Breast epithelium (tissue), 4 donors: ENCODE data around the gene TEPSIN. TPM values are rescaled to one million over a fixed set of nuclear protein-coding genes. Genes with fewer than 3 reads are reported as not detected.

Source experiments
- DNase-seq, 2 donors: peaks; one replicate each; pipeline ENCODE4 v3.0.0-alpha.2; 2019; ENCODE audit warnings: low spot score in 2 of 2
- H3K27ac ChIP-seq, 2 donors: fragments of 200-600 bp; sonication (generic) in 1 of 2; one replicate each; pipeline ENCODE4 v1.5.1; 2016 to 2019; ENCODE audit warnings: mild to moderate bottlenecking in 1 of 2
- H3K27me3 ChIP-seq, 2 donors: fragments of 200-600 bp; sonication (generic) in 1 of 2; one replicate each; pipeline versions ENCODE4 v1.5.1 to v1.6.0; 2017 to 2019; ENCODE audit warnings: control low read depth in 1 of 2, mild to moderate bottlenecking in 1 of 2
- H3K36me3 ChIP-seq: fragments of 200-600 bp; one replicate; pipeline ENCODE4 v1.5.1; 2019
- H3K4me1 ChIP-seq, 2 donors: fragments of 200-600 bp; sonication (generic); one replicate each; pipeline ENCODE4 v1.5.1; 2016 to 2019; ENCODE audit warnings: control low read depth in 1 of 2
- H3K4me3 ChIP-seq, 3 donors: fragments of 200-600 bp; sonication (generic); 1 replicate in 2 of 3; 2 replicates in 1 of 3; pipeline ENCODE4 v1.5.1; 2016 to 2019; ENCODE audit warnings: mild to moderate bottlenecking in 3 of 3, moderate library complexity in 2 of 3
- H3K9me3 ChIP-seq, 2 donors: fragments of 200-600 bp; sonication (generic) in 1 of 2; one replicate each; pipeline ENCODE4 v1.5.1; 2016 to 2019; ENCODE audit warnings: control low read depth in 1 of 2
- CTCF ChIP-seq, 3 donors: fragments of 450-650 bp; IDR thresholded peaks; one replicate each; pipeline ENCODE4 v1.5.1; 2016 to 2017; ENCODE audit warnings: antibody characterized with exemption in 3 of 3, mild to moderate bottlenecking in 3 of 3, moderate library complexity in 3 of 3
- POLR2A ChIP-seq: fragments of 450-650 bp; IDR thresholded peaks from one replicate; pipeline ENCODE4 v1.6.1; 2016; ENCODE audit warnings: antibody characterized with exemption, mild to moderate bottlenecking, moderate library complexity
- POLR2AphosphoS5 ChIP-seq, 3 donors: sonication (generic); formaldehyde crosslinking; IDR thresholded peaks; one replicate each; pipeline ENCODE4 v1.6.1; 2017; ENCODE audit warnings: antibody characterized with exemption in 3 of 3
- intact Hi-C: fragments of 100-400 bp; cut with DNase I; formaldehyde crosslinking; loops from one replicate; pipeline ENCODE4 v1.15.1; 2023; ENCODE audit warnings: low total_unique reads
- total RNA-seq, 3 donors: library from RNA; depleted of rRNA; stranded (reverse); fragments of >200 nt; gene quantifications; one replicate each; pipeline ENCODE4 v1.1.0, GENCODE V29; 2016

The TEPSIN gene
- total RNA-seq, 3 donors from 2014 or later = 33.9 to 54.3 (median 36.4) TPM

DNA sequence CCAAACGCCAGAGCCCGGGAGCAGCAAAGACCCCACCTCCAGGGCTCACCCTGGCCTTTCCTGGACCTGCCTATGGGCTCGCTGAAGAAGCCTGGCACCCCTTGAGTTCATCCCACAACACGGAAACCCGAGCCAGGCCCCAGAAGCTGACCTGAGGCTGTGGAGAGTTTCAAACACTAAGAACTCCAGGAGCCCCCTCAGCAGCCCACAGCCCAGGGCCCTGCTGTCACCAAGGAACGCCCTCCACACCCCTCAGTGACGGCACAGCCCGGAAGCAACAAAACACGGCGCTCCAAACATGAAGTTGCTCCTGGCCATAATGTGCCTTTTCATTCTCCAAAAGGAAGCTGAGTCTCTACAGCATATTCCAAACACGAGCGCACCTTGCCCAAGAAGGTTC lies 47.0 kb upstream of the TEPSIN start:
- H3K4me1 ChIP-seq = no peaks in the 10 kb centered on the region
- TF ChIP-seq CTCF (IDR thresholded peaks at IDR 0.05) = no peak
- no peak for TF ChIP-seq POLR2A
- TF ChIP-seq POLR2AphosphoS5 (IDR thresholded peaks at IDR 0.05) = no peak
- peak overlapping the region; percentile 29 to 63 (median 38) for H3K4me3 ChIP-seq
- intact Hi-C loops = no loop called here
- H3K27me3 ChIP-seq = no peaks in the 10 kb centered on the region
- no peak for DNase-seq
- no peaks in the 10 kb centered on the region for H3K36me3 ChIP-seq
- H3K27ac ChIP-seq = peak overlapping the region; percentile 31 to 85
- H3K9me3 ChIP-seq = no peaks in the 10 kb centered on the region

GRCh38 chr17:81285179-81285878 lies 46.5 kb upstream of the TEPSIN start:
- H3K27ac ChIP-seq = peak overlapping the region; percentile 31 to 85
- no peaks in the 10 kb centered on the region for H3K36me3 ChIP-seq

GRCh38 chr17:81282876-81283275 lies 44.0 kb upstream of the TEPSIN start:
- TF ChIP-seq POLR2A (no peak), POLR2AphosphoS5 (IDR thresholded peaks at IDR 0.05) (no peak), CTCF (IDR thresholded peaks at IDR 0.05) (no peak)
- intact Hi-C loops = no loop called here
- H3K27me3 ChIP-seq = no peaks in the 10 kb centered on the region
- no peak overlapping the region for H3K4me3 ChIP-seq
- no peaks in the 10 kb centered on the region for H3K36me3 ChIP-seq
- no peak for DNase-seq
- H3K27ac ChIP-seq = no peak overlapping the region
- H3K4me1 ChIP-seq = no peaks in the 10 kb centered on the region
- H3K9me3 ChIP-seq = no peaks in the 10 kb centered on the region

More at GRCh38 chr17:81285179-81285878, 46.5 kb upstream of the TEPSIN start:
- Histone ChIP-seq H3K4me3 (peak overlapping the region; percentile 29 to 63 (median 38)), H3K9me3 (no peaks in the 10 kb centered on the region), H3K27me3 (no peaks in the 10 kb centered on the region), H3K4me1 (no peaks in the 10 kb centered on the region)
- TF ChIP-seq POLR2A = no peak
- TF ChIP-seq POLR2AphosphoS5 (IDR thresholded peaks at IDR 0.05) = peak in 1 of 3 donors; percentile 14
- DNase-seq = no peak
- intact Hi-C loops = no loop called here

- Histone ChIP-seq H3K4me3 (no peak overlapping the region), H3K27ac (no peak overlapping the region), H3K4me1 (no peaks in the 10 kb centered on the region), H3K27me3 (no peaks in the 10 kb centered on the region), H3K36me3 (no peaks in the 10 kb centered on the region), H3K9me3 (no peaks in the 10 kb centered on the region)
- TF ChIP-seq POLR2A (no peak), CTCF (IDR thresholded peaks at IDR 0.05) (no peak), POLR2AphosphoS5 (IDR thresholded peaks at IDR 0.05) (no peak)
- intact Hi-C loops = no loop called here
- no peak for DNase-seq
These were observed 43.3 kb upstream of the TEPSIN start for GRCh38 chr17:81282141-81282540.

GRCh38 chr17:81280571-81280970 lies 41.7 kb upstream of the TEPSIN start:
- DNase-seq = no peak
- intact Hi-C loops = no loop called here
- TF ChIP-seq POLR2AphosphoS5 (IDR thresholded peaks at IDR 0.05) (no peak), POLR2A (no peak), CTCF (IDR thresholded peaks at IDR 0.05) (no peak)
- Histone ChIP-seq H3K27ac (no peak overlapping the region), H3K4me1 (no peaks in the 10 kb centered on the region), H3K36me3 (no peaks in the 10 kb centered on the region), H3K27me3 (no peaks in the 10 kb centered on the region), H3K4me3 (no peak overlapping the region), H3K9me3 (no peaks in the 10 kb centered on the region)
